Fibroblast of pulmonary artery (primary cell): ENCODE measurements around the gene GALNT17.

Experiments used
- DNase-seq: peaks from one replicate; pipeline ENCODE4 v3.0.0-alpha.2; 2010; ENCODE audit warnings: low read depth
- H3K4me3 ChIP-seq: replicated peaks from 2 replicates; pipeline ENCODE4 v1.5.1; 2011; ENCODE audit warnings: low read depth, mild to moderate bottlenecking, control low read depth, low read length, moderate library complexity
- TF ChIP-seq, protein P1 (sequence below): IDR thresholded peaks from 2 replicates; pipeline ENCODE4 v1.5.1; 2011; ENCODE audit warnings: mild to moderate bottlenecking, control low read depth, low read length, inconsistent platforms; ENCODE audit errors: missing control alignments

GALNT17 gene

DNA sequence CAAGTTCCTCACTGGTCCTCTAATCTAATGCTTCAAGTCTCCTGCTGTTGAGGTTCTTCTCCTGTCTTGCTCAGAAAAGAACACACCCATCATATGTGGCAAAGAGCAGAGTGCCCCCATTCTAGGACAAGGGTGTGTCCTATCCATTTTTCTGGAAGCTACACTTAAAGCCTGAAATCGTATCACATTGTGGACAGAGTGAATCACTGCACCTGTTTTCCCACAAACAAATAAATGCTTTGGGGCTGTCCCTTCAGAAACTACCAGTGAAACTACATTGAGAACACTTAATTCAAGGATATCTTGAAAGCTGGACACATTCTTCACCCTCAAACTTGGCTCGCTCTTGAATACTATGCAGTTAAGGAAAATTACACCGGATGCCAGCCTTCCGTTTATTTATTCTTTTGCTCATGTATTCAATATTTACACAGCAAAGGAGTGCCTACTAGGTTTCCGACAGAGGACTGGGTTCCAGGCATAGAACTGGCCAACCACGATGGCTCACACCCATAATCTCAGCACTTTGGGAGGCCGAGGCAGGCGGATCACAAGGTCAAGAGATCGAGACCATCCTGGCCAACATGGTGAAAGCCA, 473.0 kb downstream of the GALNT17 start:
- H3K4me3 ChIP-seq, result no peak overlapping the region
- DNase-seq, result no peak
- TF ChIP-seq, protein P1, sequence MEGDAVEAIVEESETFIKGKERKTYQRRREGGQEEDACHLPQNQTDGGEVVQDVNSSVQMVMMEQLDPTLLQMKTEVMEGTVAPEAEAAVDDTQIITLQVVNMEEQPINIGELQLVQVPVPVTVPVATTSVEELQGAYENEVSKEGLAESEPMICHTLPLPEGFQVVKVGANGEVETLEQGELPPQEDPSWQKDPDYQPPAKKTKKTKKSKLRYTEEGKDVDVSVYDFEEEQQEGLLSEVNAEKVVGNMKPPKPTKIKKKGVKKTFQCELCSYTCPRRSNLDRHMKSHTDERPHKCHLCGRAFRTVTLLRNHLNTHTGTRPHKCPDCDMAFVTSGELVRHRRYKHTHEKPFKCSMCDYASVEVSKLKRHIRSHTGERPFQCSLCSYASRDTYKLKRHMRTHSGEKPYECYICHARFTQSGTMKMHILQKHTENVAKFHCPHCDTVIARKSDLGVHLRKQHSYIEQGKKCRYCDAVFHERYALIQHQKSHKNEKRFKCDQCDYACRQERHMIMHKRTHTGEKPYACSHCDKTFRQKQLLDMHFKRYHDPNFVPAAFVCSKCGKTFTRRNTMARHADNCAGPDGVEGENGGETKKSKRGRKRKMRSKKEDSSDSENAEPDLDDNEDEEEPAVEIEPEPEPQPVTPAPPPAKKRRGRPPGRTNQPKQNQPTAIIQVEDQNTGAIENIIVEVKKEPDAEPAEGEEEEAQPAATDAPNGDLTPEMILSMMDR, result no peak

DNA sequence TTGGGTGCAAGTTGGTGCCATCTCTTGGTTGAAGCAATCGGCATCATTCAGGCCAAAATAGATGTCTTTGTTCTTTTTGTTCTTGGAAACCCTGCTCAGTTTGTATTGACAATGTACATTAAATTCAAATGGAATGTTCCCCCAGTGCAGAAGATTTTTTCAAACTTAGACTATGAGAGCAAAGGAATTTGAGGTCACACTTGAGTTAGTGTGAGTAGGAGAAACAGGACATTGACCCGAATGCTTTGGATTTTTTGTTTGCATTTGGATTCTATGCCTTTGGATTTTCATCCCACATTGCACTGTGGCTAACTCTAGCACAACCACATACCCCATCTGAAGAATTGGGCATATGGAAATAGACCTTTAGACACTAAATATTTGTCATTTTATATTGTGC, 480.0 kb downstream of the GALNT17 start:
- DNase-seq, result no peak
- TF ChIP-seq, protein P1, result no peak
- H3K4me3 ChIP-seq, result no peak overlapping the region

DNA sequence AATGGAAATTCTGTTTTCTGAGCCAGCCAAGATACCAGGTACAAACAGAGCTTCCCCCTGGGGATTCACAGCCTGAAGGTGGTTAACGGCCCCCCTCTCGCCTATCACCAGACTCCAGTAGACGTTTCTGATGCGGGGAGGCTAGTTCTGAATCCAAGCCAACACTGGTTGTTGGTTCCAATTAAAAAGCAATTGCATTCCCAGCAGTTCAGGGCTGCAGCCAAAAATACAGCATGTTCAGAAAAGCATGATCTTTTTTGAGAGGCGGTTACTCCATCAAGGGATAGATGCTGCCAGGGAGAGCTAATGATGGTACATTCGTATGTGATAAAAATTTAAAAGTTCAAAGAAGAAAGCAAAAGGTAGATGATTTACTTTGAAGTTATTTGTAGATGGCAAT, 481.0 kb downstream of the GALNT17 start:
- no peak for DNase-seq
- H3K4me3 ChIP-seq, result no peak overlapping the region
- TF ChIP-seq, protein P1, result no peak

DNA sequence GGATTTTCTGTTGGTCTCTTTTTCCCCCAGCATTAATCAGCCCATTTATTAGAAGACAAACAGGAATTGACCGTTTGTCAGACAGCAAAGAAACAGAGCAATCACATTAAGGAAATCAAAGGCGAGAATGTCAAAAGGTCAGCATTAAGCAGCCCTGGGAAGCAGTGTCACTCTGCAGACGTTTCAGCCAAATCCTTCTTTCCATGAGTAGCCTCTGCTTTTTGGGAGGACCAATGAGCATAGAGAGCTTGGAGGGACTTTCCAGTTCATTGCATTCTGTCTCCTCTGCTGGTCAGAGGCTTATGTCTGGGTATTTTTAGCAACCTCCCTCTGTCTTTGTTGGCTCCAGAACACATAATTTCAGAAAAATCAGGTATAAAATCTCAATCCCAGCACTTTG, 481.4 kb downstream of the GALNT17 start:
- no peak for DNase-seq
- TF ChIP-seq, protein P1, result no peak
- H3K4me3 ChIP-seq, result no peak overlapping the region

DNA sequence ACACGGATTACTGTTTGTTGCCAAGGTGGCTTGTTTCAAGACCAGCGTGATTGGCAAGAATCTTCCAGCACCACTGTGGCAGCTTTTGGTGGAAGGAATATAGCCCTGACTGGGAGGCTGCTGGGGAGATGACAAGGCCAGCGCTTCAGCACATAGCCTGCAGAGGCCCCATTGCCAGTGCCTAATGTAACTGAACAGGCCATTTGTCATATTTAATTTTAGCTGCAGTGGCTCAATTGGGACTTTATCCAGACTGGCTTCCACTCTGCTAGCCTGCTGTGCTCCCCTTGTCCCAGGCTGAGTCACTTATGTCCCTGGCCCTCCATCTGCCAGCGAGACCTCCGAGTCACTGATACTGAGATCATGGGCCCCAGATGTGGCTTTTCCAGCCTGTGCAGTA, 483.1 kb downstream of the GALNT17 start:
- no peak overlapping the region for H3K4me3 ChIP-seq
- DNase-seq, result no peak
- TF ChIP-seq, protein P1, result no peak

DNA sequence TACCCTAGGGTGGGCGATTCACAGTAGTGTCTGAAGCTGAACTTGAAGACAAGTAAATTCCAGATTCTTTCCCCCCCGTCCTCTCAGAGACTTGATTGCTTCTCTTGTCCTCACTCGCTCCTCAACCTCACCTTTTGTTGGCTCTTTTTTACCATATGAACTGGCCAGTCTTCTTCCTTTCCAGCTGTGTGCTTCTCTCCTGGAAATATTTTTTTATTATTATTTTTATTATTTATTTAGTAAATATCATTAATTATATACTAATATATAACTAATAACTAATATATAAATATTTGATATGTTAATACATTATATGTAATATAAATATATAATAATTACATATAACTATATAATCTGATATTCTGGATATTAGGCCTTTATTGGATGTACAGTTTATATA, 484.3 kb downstream of the GALNT17 start:
- TF ChIP-seq, protein P1, result no peak
- DNase-seq, result no peak
- no peak overlapping the region for H3K4me3 ChIP-seq

DNA sequence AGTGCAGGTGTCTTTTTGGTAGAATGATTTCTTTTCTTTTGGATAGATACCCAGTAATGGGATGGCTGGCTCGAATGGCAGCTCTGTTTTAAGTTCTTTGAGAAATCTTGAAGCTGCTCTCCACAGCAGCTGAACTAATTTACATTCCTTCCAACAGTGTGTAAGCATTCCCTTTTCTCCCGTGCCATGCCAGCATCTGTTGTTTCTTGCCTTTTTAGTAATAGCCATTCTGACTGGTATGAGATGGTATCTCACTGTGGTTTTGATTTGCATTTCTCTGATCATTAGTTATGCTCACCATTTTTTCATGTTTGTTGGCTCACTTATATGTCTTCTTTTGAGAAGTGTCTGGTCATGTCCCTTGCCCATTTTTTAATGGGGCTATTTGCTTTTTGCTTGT, 486.3 kb downstream of the GALNT17 start:
- no peak for DNase-seq
- TF ChIP-seq, protein P1, result no peak
- H3K4me3 ChIP-seq, result no peak overlapping the region
